Effector CD8-positive, alpha-beta T cell (primary cell): ENCODE measurements around the gene AQP6.
A peak's percentile ranks its signal among the peaks of the same experiment; 100 is the strongest.

Experiments used
- DNase-seq: peaks from one replicate; lab custom pipeline; 2025; lab: John Stamatoyannopoulos, UW

AQP6 gene

DNA sequence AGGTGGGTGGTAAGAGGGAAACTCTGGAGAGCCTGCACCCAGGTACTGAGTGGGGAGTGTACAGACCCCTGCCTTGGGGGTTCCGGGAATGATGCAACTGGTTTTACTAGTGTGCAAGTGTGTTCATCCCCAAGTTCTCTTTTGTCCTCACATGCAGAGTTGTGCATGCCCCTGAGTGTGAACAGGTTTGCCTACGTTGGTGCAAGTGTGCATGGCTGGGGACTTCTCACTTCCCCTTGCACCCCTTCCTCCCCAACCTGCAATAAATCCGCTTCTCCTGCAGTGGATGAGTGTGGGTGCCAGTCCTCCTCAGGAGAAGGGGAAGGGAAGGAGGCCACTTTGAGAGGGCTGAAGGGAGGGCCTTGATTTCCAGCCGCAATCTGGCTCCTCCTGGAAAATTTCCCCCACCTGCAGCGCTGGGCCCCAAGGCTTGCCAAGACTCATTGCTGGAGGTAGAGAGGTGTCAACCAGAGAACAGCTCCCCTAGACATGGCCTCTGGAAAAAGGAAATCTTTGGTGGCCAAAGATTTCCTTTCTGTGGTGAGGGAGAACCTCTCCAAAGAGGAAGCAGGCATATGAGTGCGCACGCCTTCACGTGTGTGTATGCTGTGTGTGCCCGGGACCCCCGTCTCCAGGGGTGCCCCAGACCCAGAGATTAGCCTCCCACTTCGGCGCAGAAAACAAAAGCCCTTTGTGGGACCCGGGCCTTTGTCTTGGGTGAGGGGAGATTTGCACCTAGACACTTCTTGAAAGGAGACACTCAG lies 16.7 kb upstream of the AQP6 start:
- no peak for DNase-seq

DNA sequence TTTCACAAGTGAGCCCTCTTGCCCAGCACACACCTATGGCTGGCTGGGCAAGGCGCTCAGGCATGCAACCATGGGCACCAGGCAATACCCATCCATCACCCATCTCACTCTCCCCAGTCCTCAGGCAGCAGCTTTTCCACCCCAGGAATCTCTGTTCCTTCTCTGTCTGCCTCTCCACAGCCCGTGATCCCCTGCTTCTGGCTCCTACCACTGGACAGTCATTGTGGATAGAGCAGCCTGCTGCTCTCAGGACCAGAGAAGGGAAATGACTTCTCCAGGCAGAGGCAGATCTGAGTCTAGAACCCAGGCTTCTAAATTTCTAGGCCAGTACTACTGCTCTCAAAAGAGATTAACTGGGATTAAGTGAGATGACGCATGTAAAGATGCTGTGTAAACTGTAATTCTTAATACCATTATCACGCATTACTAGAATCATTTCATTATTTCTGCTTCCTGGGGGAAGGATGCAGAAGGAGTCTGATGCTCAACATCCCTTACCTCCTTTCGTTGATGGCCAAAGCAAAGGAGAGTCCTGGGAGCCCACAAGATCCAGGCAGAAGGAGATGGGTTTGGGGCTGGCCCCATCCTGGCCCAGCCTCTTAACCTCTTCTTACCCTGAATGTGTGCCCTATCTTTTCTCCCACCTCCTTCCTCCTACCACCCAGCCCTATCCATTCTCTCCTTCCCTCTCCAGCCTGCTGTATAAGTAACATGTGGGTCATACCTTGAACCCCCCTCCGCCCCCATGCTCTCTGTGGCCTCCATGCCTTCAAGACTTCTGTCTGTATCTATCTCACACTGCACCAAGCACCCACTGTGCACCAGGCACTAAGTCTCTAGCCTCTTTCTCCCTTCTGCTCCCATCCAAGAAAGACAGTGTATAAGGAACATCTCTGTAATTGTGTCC lies 15.8 kb upstream of the AQP6 start:
- no peak for DNase-seq

GRCh38 chr12:49957570-49957967 lies 15.2 kb upstream of the AQP6 start:
- DNase-seq, result no peak

DNA sequence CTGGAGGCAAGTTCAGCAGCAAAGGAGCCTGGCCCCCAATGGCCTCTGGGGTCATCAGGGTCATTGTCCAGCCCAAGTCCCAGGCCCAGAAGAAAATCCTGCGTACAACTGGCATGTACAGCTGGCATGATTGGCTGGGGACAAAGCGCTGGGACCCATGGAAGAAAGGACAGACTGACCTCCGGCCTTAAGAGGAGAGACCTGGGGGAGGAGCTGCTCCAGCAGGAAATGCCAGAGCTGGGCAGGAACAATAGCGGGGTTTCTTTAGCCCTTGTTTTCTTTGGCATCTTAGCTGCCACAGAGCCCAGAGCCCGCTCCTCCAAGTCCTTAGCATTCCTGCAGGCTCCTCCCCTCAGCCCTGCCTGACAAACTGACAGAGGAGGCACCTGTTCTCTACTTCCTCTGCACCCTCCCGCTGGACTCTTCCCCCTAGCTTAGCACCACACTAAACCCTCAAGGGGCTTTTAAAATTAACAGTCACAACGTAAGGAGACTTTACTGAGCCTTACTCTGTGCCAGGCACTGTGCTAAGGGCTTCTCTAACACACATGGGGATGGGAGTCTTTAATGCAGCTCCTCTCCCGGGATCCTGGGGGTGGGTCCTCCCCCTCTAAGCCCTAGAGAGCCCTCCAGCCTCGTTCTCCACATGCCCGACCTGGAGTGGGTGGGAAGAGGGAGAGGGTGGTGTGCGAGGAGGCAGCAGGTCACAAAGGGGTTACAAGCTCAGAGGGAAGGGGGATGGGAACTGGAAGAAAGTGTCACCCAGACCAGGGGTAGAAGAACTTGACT lies 12.9 kb upstream of the AQP6 start:
- DNase-seq, result no peak

DNA sequence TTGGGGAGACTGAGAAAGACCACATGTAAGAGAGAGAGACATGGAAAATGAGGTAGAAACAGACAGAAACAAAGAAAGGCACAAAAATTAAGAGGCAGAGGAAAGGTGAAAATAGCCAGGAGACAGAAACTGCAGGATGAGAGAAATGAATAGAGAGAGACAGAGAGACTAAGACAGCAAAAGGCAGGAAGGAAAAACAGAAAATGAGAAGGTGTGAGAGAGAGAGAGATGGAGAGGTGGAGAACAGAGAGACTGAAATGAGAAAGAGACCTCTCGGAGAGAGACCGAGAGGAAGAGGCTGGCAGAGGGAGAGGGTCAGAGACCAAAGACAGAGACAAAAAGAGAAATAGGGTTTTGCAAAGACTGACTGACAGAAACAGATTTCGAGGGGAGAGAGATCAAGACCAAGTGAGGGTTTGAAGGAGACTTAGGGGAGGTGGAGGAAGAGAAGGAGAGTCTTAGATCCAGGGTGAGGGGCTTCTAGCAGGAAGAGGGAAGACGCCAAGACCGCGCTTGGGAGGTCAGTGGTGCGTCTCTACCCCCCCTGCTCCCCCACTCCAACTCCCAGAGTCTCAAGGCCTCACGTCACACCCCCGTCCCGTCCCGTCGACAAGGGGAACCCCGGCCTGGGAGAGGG lies 12.2 kb upstream of the AQP6 start:
- no peak for DNase-seq

DNA sequence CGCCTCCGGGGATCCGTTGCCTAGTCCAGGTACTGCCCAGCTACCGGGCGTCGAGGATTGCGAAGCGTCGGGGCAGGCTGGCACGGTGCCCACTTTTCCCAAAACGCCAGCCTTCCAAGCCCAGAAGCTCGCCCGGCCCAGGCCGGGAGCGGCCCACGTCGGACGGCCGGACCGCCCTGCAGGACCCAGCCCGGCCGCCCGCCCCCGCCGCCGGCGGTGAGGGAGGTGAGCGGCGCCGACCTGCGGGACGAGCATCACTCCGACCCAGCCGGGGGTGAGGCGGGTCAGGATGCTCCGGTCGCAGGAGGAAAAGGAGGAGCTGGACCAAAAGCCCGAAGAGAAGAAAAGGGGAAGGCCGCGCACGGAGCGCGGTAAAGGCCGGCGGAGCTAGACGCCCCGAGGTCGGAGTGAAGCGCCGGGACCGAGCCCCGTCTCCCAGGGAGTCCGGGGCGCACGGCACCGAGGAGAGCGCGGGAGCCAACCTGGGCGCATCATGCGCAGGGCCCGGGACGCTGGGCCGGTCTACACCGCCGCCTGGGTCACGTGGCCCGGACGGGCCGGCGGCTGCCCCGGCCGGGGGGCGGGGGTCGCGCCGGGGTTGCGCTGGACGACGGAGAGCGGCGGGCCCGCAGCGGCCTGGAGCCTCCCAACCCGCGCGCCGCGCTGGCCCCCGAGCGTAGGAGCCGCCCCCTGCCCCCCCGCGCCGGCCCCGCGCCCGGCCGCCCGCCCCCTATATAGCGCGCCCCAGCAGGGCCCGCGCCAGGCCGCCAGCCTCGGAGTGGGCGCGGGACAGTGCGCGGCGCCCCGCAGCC lies 11.4 kb upstream of the AQP6 start, which contains the start of gene AQP5:
Gene AQP5 (plus strand): TSS at position 762 of the 812 bp plus-strand sequence. CDS start 146 bp downstream, outside the sequence.
- no peak for DNase-seq

DNA sequence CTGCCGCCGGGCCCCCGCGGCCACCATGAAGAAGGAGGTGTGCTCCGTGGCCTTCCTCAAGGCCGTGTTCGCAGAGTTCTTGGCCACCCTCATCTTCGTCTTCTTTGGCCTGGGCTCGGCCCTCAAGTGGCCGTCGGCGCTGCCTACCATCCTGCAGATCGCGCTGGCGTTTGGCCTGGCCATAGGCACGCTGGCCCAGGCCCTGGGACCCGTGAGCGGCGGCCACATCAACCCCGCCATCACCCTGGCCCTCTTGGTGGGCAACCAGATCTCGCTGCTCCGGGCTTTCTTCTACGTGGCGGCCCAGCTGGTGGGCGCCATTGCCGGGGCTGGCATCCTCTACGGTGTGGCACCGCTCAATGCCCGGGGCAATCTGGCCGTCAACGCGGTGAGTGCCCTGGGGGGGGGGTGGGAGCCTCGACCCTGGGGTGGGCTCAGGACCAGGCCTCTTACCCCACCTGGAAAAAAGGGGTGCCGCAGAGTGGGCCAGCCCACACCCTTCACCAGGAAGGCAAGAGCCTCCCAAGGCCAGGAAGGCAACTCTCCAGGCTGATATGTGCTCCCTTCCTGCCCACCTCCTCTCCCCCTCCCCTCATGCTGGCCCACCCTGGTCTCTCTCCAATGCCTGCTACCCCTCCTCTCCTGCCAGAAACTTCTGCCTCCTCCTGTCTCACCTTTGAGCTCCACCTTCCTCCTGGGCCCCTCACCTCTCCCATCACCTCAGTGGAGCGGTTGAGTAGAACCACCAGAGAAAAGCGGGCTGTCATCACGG lies 10.6 kb upstream of the AQP6 start:
- no peak for DNase-seq

DNA sequence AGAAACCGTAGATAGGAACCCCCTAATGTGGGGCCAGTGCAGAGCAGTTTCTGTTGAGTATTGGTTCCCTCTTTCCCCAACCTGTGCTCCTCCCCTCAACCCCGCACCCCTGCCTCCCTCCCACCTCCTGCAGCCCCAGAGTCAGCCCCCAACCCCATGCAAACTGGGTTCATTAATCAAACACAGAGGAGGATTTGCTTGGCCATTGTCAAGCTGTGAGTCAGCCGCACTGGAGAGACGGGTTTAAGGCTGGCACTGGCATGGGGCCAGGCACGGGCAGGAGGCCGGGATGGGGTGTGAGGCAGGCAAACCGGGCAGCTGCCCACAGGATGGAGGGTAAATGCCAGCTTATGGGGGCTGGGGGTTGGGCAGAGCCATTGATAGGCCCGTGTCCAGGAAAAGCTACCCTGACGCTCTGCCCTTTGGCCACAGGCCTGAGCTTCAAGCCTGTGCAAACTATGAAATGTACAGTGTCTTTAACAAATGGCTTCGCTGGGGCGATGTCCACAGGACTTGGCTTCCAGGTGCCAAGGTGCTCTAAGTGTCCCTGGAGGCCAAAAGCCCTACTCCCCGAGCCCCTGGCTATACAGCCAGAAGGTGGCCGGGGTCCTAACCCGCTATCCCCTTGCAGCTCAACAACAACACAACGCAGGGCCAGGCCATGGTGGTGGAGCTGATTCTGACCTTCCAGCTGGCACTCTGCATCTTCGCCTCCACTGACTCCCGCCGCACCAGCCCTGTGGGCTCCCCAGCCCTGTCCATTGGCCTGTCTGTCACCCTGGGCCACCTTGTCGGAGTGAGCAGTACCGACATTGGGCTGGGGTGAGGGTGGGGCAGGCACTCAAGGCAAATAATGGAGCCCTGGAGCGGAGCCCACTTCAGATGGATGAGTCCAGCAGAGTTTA lies 9.6 kb upstream of the AQP6 start:
- DNase-seq, result no peak

DNA sequence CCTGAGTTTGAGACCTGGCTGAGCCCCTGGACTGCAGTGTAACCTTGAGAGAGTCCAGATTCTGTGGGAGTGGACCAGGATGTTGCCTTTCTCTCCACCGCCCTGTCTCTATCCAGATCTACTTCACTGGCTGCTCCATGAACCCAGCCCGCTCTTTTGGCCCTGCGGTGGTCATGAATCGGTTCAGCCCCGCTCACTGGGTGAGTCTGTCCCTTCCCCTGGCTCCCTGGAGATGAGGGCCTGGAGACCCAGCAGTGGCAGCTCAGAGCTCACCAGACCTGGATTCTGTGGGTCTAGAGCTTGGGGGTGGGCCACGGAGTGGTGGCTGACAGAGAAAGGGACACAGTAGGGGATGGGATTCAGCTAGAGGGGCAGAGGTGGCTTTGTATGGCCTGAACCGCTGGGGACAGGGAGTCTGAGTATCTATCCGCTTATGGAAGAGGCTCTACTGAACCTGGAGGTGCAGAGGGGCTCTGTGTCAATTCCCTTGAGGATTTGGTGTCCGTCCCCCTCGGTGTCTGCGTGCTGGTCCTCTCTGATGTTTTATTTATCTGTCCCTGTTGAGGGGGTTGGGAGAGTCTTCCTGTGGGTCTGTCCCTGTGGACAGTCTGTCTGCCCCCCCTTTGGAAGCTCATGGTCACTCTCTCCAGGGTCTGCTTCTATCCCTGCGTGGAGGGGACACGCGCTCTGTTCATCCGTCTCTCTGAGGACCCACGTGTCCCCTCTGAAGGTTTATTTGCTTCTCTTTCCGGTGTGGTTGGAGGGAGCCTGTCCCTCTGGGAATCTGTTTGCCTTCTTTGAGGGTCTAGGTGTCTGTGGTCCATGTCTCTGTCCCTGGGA lies 8.6 kb upstream of the AQP6 start:
- DNase-seq, result no peak

GRCh38 chr12:49964849-49965624 lies 7.7 kb upstream of the AQP6 start:
- no peak for DNase-seq

DNA sequence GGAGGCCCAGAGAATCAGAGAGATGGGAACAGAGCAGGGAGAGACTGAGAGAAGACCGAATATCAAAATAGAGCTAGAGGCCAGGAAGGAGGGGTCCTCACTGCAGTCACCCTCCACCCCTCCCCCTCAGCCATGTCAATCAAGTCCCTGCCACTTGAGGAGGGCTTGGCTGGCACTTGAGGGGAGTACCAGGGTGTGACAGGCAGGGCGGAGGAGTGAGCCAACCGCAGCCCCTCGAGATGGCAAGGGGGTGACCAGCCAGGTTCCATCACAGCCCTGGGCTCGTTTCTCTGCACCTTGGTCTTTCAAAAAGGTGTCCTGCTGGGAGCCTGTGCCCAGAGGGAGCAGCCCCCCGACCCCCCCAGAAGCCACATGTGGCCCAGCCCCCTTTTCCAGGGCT lies 6.9 kb upstream of the AQP6 start:
- DNase-seq, result no peak

- DNase-seq, result no peak
Measured at GRCh38 chr12:49966511-49967041, 6.2 kb upstream of the AQP6 start.

DNA sequence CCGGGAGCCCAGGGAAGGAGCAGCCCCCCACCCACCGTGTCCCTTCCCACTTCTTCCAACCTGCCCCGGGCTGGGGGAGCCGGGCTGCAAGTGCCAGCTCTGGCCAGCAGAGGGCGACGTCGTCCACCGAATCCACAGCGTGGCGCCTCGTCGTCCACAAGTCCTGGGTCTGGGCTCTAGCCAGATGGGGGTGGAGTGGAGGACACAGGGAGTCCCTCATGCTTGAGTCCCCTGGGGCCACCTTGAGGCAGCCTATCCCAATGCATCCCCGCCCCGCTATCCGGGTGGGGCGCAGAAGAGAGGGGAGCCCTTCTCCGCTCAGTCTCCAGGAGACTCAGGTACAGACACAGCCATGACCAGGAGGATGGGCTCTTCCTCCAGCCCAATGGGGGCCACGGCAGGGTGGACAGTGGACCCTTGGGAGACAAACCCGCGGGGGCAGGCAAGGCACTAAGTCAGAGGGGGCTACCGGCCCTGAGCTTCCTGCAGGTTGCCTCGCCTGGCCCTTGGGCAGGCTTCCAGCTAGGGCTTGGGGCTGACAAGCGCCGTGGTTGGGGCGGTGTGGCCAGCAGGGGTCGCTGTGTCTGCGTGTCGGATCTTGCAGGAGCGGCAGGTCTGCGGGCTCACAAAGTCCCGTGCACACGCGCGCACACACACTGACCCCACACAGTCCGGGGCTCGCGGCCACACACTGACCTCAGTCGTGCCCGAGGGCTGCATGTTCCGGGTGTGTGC lies 5.5 kb upstream of the AQP6 start:
- peak; percentile 86 for DNase-seq

- no peak for DNase-seq
Measured at GRCh38 chr12:49967777-49968250, 4.9 kb upstream of the AQP6 start.

GRCh38 chr12:49968471-49968870 lies 4.3 kb upstream of the AQP6 start:
- no peak for DNase-seq

DNA sequence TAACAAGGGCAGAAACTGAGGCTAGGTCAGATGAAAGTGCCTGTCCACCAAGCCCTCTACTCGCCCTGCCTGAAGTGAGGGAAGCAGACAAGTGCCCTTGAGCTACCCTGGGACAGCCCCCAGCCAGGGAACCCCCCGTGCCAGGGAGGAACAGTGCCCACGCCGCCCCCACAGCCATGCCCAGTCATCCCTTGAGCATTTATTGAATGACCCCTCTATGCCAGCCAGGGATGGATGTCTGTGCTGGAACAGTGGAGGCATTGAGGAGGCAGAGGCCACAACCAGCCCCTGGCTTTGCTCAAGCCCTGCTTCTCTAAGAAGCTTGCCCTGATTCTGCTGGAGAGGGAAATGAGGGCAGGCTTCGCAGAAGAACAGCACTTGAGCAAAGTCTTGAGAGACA lies 3.7 kb upstream of the AQP6 start:
- no peak for DNase-seq
